ENCODE data around the gene CBY2. TPM values are rescaled to one million over a fixed set of nuclear protein-coding genes. Genes with fewer than 3 reads are reported as not detected.

CBY2 gene
- total RNA-seq, 1 donor from 2014 or later = not detected

DNA sequence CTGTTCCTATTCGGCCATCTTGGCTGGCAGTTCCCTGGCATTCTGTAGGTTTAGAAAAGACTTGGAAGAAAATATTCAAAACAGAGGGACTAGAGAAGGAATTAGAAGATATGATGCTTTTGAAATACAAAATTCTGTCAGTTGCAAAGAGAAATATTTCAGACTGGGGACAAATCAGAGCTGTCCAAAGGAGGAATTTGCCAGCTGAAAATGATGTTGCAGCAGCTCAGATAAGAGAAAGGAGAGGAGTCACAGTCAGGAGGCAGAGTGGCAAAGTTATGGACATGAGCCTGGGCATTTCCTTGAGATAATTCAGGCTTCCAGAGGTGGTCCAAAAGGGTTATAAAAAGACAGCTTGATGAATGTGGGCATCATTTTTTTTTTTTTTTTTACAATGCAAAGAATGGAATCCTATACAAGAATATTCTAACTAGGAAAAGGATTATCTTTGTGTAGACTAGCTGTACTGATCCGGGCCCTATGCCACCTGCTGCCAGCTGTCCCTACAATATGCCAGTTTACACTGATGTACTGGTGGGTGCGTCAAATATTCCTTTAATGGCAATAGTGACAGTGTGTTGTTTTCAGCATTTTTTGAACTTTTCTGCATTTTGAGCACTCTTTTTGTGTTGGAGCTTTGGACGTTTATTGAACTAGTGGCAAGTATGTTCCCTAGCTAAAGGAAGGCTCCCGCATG is 31.8 kb upstream of the CBY2 start:
- no peak for TF ChIP-seq CTCF (IDR thresholded peaks at IDR 0.05)
- intact Hi-C loops (cut with DNase I) = no loop called here
- Histone ChIP-seq H3K27me3 (no peaks in the 10 kb centered on the region), H3K4me1 (no peaks in the 10 kb centered on the region), H3K9me3 (no peaks in the 10 kb centered on the region), H3K4me3 (no peak overlapping the region), H3K27ac (no peak overlapping the region), H3K36me3 (no peaks in the 10 kb centered on the region)
- no peak for DNase-seq (ENCODE audit: low spot score in 2 of 2)

DNA sequence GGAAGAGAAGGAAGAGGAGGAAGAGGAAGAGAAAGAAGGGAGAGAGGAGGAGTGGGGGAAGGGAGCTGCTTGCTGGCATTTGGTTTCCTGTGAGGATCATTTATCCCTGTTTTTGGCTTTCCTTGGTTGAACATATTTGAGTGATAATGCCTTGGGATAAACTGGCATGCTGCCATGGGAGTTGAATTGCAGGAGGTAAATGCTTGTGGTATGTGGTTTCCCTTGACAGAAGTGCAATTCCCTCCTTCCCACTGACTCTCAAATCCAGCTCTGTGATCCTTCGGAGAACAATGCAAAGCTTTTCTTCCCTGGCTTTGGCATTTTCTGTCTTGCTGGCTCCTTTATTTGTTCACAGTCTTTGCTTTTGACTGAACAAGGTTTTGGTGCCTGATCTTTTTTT is 27.2 kb upstream of the CBY2 start:
- H3K36me3 ChIP-seq = no peaks in the 10 kb centered on the region
- DNase-seq (ENCODE audit: low spot score in 2 of 2) = no peak
- H3K27ac ChIP-seq = no peak overlapping the region
- H3K4me3 ChIP-seq = no peak overlapping the region
- intact Hi-C loops (cut with DNase I) = no loop called here
- no peaks in the 10 kb centered on the region for H3K9me3 ChIP-seq
- TF ChIP-seq CTCF (IDR thresholded peaks at IDR 0.05) = no peak
- H3K27me3 ChIP-seq = no peaks in the 10 kb centered on the region
- no peaks in the 10 kb centered on the region for H3K4me1 ChIP-seq

GRCh38 chr13:45678282-45678681 is 23.8 kb upstream of the CBY2 start:
- H3K4me1 ChIP-seq = no peaks in the 10 kb centered on the region
- no peaks in the 10 kb centered on the region for H3K9me3 ChIP-seq
- no peaks in the 10 kb centered on the region for H3K27me3 ChIP-seq
- intact Hi-C loops (cut with DNase I) = no loop called here
- DNase-seq (ENCODE audit: low spot score in 2 of 2) = no peak
- no peak for TF ChIP-seq CTCF (IDR thresholded peaks at IDR 0.05)
- no peak overlapping the region for H3K4me3 ChIP-seq
- H3K27ac ChIP-seq = no peak overlapping the region
- H3K36me3 ChIP-seq = no peaks in the 10 kb centered on the region

- TF ChIP-seq CTCF (IDR thresholded peaks at IDR 0.05) = no peak
- H3K4me1 ChIP-seq = no peaks in the 10 kb centered on the region
- H3K4me3 ChIP-seq = no peak overlapping the region
- intact Hi-C loops (cut with DNase I) = no loop called here
- no peaks in the 10 kb centered on the region for H3K27me3 ChIP-seq
- no peaks in the 10 kb centered on the region for H3K9me3 ChIP-seq
- DNase-seq (ENCODE audit: low spot score in 2 of 2) = no peak
- H3K36me3 ChIP-seq = no peaks in the 10 kb centered on the region
- H3K27ac ChIP-seq = no peak overlapping the region
Measured at GRCh38 chr13:45681113-45681512, 21.0 kb upstream of the CBY2 start.

DNA sequence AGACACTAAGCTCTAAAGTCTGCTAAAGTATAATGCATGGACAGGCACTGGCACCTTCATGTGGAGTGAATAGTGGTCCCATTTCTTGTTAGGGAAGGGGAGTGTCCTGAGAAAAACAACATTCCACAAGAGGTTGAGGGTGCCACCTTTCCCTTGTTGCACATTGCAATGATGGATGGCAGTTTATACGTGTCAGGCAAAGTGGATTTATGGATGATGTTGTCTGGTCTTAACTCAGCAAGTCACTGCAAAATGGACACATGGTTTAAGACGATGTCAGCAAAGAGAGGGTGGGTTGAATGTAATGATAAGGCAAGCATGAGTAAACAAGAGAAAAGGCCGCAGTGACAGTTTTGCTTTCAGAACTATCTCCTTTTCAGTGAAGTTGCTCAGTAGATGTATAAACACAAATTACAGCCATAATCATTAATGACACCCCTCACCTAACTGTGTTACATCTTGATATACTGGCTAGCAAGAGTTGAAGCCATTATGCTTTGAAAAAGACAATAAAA is 19.6 kb upstream of the CBY2 start:
- intact Hi-C loops (cut with DNase I) = no loop called here
- H3K36me3 ChIP-seq = no peaks in the 10 kb centered on the region
- H3K4me3 ChIP-seq = no peak overlapping the region
- no peaks in the 10 kb centered on the region for H3K27me3 ChIP-seq
- no peak for TF ChIP-seq CTCF (IDR thresholded peaks at IDR 0.05)
- no peak overlapping the region for H3K27ac ChIP-seq
- no peaks in the 10 kb centered on the region for H3K9me3 ChIP-seq
- no peak for DNase-seq (ENCODE audit: low spot score in 2 of 2)
- H3K4me1 ChIP-seq = no peaks in the 10 kb centered on the region

All from ascending aorta (tissue), 2 donors.